OCI-LY3 (cell line): Measurements from ENCODE around the gene APOL5.

Experiments used
- H2AFZ ChIP-seq: fragments of 200-600, 300-600 bp; shearing (Covaris generic); 2 replicates; pipeline ENCODE4 v1.6.0; 2014; ENCODE audit warnings: antibody characterized with exemption, low read depth, low read length
- H3K27ac ChIP-seq: fragments of 200-600, 300-600 bp; sonication (generic); 2 replicates; pipeline ENCODE4 v1.5.1; 2014; ENCODE audit warnings: mild to moderate bottlenecking, low read length, moderate library complexity, mixed read lengths
- H3K27me3 ChIP-seq: fragments of 200-600, 300-600 bp; sonication (generic); 2 replicates; pipeline ENCODE4 v1.6.1; 2014; ENCODE audit warnings: low read depth, low read length, mixed read lengths
- H3K36me3 ChIP-seq: fragments of 200-600, 300-600 bp; sonication (generic); replicated peaks from 2 replicates; pipeline ENCODE3; 2014; ENCODE audit warnings: low read depth, low read length, mixed read lengths
- H3K4me1 ChIP-seq: fragments of 300-600, 200-600 bp; sonication (generic); 2 replicates; pipeline ENCODE4 v1.6.1; 2014; ENCODE audit warnings: low read length, mixed read lengths
- H3K4me2 ChIP-seq: fragments of 200-600, 300-600 bp; sonication (generic); 2 replicates; pipeline ENCODE4 v1.6.1; 2014; ENCODE audit warnings: low read length, mixed read lengths
- H3K4me3 ChIP-seq: fragments of 300-600, 200-600 bp; sonication (generic); 2 replicates; pipeline ENCODE4 v1.5.1; 2014; ENCODE audit warnings: antibody characterized with exemption, mild to moderate bottlenecking, low read length, moderate library complexity
- H3K79me2 ChIP-seq: fragments of 300-600, 200-600 bp; shearing (Covaris generic); 2 replicates; pipeline ENCODE4 v1.6.1; 2014; ENCODE audit warnings: mild to moderate bottlenecking, low read length, mixed read lengths
- H3K9ac ChIP-seq: fragments of 300-600, 200-600 bp; shearing (Covaris generic); 2 replicates; pipeline ENCODE4 v1.6.0; 2014; ENCODE audit warnings: mild to moderate bottlenecking, low read length, moderate library complexity
- H3K9me3 ChIP-seq: fragments of 200-600, 300-600 bp; shearing (Covaris generic); 2 replicates; pipeline ENCODE4 v1.6.1; 2014; ENCODE audit warnings: low read length, mixed read lengths; ENCODE audit not compliant: insufficient read depth
- H4K20me1 ChIP-seq: fragments of 200-600, 300-600 bp; sonication (generic); 2 replicates; pipeline ENCODE4 v1.6.1; 2016; ENCODE audit warnings: low read length, mixed read lengths; ENCODE audit not compliant: insufficient read depth
- EZH2phosphoT487 ChIP-seq: fragments of 200-600 bp; shearing (Covaris generic); IDR thresholded peaks from 2 replicates; pipeline ENCODE4 v1.6.1; 2018; ENCODE audit warnings: antibody characterized with exemption, mixed run types, low read depth
- TF ChIP-seq, protein P1 (sequence below): fragments of 200-600, 300-600 bp; sonication (generic); IDR thresholded peaks from 2 replicates; pipeline ENCODE4 v1.5.1; 2014; ENCODE audit warnings: antibody characterized with exemption, low read length, low read depth

The APOL5 gene

DNA sequence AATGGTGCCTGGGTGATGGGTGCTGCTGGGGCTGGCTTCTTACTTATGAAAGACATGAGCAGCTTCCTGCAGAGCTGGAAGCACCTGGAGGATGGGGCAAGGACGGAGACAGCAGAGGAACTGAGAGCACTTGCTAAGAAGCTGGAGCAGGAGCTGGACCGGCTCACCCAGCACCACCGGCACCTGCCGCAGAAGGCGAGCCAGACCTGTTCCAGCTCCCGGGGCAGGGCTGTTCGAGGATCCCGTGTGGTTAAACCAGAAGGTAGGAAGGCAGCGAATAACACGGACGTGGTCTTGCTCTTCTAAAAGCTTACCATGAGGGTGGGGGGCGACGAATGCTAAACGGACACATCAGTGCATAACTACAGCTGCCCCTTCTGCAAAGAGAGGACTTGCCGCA is 9.3 kb downstream of the APOL5 start:
- H3K9ac ChIP-seq: no peak overlapping the region
- no peaks in the 10 kb centered on the region for H3K36me3 ChIP-seq
- H3K4me3 ChIP-seq: no peak overlapping the region
- H3K4me2 ChIP-seq: no peak overlapping the region
- no peak overlapping the region for H3K27ac ChIP-seq
- no peak for TF ChIP-seq EZH2phosphoT487
- TF ChIP-seq, protein P1, sequence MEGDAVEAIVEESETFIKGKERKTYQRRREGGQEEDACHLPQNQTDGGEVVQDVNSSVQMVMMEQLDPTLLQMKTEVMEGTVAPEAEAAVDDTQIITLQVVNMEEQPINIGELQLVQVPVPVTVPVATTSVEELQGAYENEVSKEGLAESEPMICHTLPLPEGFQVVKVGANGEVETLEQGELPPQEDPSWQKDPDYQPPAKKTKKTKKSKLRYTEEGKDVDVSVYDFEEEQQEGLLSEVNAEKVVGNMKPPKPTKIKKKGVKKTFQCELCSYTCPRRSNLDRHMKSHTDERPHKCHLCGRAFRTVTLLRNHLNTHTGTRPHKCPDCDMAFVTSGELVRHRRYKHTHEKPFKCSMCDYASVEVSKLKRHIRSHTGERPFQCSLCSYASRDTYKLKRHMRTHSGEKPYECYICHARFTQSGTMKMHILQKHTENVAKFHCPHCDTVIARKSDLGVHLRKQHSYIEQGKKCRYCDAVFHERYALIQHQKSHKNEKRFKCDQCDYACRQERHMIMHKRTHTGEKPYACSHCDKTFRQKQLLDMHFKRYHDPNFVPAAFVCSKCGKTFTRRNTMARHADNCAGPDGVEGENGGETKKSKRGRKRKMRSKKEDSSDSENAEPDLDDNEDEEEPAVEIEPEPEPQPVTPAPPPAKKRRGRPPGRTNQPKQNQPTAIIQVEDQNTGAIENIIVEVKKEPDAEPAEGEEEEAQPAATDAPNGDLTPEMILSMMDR: no peak
- H3K9me3 ChIP-seq: no peaks in the 10 kb centered on the region
- peaks cover 12% of the 10 kb centered on the region; the same call in 1 of the 2 replicates for H3K27me3 ChIP-seq
- H3K4me1 ChIP-seq: no peaks in the 10 kb centered on the region
- H2AFZ ChIP-seq: no peak overlapping the region
- no peaks in the 10 kb centered on the region for H4K20me1 ChIP-seq
- H3K79me2 ChIP-seq: no peaks in the 10 kb centered on the region

DNA sequence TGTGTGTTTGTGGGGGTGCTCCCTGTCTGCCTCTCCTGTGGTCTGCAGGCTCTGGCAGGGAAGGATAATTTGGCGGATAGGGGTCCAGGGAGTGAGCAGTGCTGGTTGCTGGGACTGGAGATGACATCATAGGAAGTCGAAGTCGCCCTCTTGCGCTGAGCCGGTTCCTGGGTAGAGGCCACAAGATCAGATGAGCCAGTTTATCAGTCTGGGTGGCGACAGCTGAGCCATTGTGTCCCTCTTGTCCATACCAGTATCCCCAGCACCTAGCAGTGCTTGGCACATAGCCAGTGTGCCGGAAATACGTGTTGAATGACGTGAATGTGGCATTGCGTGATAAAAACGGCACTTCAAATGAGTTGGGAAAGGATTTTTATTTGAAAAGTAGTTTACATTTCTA is 9.8 kb downstream of the APOL5 start:
- no peaks in the 10 kb centered on the region for H4K20me1 ChIP-seq
- no peak overlapping the region for H3K4me3 ChIP-seq
- TF ChIP-seq, protein P1: no peak
- no peak for TF ChIP-seq EZH2phosphoT487
- no peaks in the 10 kb centered on the region for H3K9me3 ChIP-seq
- no peaks in the 10 kb centered on the region for H3K4me1 ChIP-seq
- H3K9ac ChIP-seq: no peak overlapping the region
- peaks cover 12% of the 10 kb centered on the region; the same call in 1 of the 2 replicates for H3K27me3 ChIP-seq
- no peaks in the 10 kb centered on the region for H3K79me2 ChIP-seq
- H3K4me2 ChIP-seq: no peak overlapping the region
- H3K27ac ChIP-seq: no peak overlapping the region
- no peaks in the 10 kb centered on the region for H3K36me3 ChIP-seq
- no peak overlapping the region for H2AFZ ChIP-seq

DNA sequence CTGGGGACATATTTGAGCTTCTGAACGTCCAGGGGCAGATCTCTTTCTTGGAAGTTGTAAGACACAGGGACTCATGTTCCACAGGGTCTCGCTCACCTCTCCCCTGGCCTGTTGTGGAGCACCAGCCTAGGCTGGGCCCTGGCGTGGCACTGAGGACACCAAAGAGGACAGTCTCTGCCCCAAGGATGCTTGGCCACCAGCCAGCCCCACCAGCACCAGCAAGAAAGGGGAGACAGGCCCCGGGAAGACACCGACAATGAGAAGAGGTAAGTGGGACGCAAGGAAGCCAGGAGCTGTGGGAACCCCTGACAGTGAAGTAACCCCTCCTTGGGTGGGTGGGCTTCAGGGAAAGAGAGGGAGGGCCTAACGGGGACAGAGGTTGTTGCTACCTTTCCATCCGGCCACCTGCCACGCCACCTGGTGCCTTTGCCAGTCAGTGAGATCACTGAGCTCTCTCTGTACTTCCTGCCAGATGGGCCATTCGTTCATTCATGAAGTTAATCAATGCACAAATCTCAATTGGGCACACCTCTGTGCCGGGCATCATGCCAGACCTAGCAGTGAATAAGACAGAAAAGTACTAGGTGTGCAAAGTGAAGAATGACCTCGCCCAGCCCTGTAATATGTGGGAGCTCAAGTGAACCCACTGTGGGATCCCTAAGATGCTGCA is 11.1 kb downstream of the APOL5 start:
- no peaks in the 10 kb centered on the region for H4K20me1 ChIP-seq
- no peaks in the 10 kb centered on the region for H3K36me3 ChIP-seq
- H3K27me3 ChIP-seq: peaks cover 16% of the 10 kb centered on the region; the same call in 1 of the 2 replicates
- H3K79me2 ChIP-seq: no peaks in the 10 kb centered on the region
- no peaks in the 10 kb centered on the region for H3K9me3 ChIP-seq
- no peak overlapping the region for H3K4me2 ChIP-seq
- no peaks in the 10 kb centered on the region for H3K4me1 ChIP-seq
- no peak overlapping the region for H3K4me3 ChIP-seq
- no peak overlapping the region for H3K9ac ChIP-seq
- H3K27ac ChIP-seq: no peak overlapping the region
- H2AFZ ChIP-seq: no peak overlapping the region
- TF ChIP-seq, protein P1: no peak
- no peak for TF ChIP-seq EZH2phosphoT487

DNA sequence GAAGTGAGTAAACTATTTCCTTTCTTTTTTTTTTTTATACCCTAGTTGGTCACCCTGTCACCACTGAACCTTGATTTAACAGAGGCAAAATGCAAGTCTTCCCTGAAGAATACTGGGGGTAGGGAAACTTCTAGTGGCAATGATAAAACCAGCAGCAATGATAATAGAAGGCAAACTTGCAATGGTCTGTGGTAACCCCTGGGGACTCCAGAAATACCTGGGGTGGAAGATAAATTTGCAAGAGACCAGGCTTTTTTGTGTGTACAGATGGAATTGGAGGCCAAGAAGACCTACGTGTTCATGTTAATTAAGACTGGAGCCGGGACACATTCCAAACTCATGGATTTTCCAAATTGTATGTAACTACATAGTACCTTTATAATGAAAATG is 11.6 kb downstream of the APOL5 start:
- Histone ChIP-seq H3K4me2 (no peak overlapping the region), H3K4me1 (no peaks in the 10 kb centered on the region), H3K9ac (no peak overlapping the region), H2AFZ (no peak overlapping the region), H4K20me1 (no peaks in the 10 kb centered on the region), H3K9me3 (no peaks in the 10 kb centered on the region), H3K79me2 (no peaks in the 10 kb centered on the region), H3K27me3 (peaks cover 20% of the 10 kb centered on the region; the same call in 1 of the 2 replicates), H3K27ac (no peak overlapping the region), H3K36me3 (no peaks in the 10 kb centered on the region), H3K4me3 (no peak overlapping the region)
- TF ChIP-seq, protein P1: no peak
- no peak for TF ChIP-seq EZH2phosphoT487
